Measurements from ENCODE around the gene C6orf118.

The C6orf118 gene

GRCh38 chr6:165245287-165245686 is 64.1 kb downstream of the C6orf118 start:
- DNase-seq (ENCODE audit: low read depth in 1 of 2, low spot score in 1 of 2): no peak
- TF ChIP-seq REST (IDR thresholded peaks at IDR 0.05; ENCODE audit: insufficient replicate concordance, low read depth) (no peak), POLR2AphosphoS5 (IDR thresholded peaks at IDR 0.05; ENCODE audit: low read depth) (no peak), CTCF (IDR thresholded peaks at IDR 0.05; ENCODE audit: insufficient read depth, low read length) (no peak), SPI1 (IDR thresholded peaks at IDR 0.05; ENCODE audit: borderline replicate concordance, low read depth) (no peak), GABPA (IDR thresholded peaks at IDR 0.05; ENCODE audit: low read depth) (no peak)
- Histone ChIP-seq H3K27ac (replicated peaks) (no peak overlapping the region), H3K4me3 (replicated peaks; ENCODE audit: insufficient read depth, low read length) (no peak overlapping the region), H3K27me3 (ENCODE audit: insufficient read depth, poor library complexity, severe bottlenecking) (no peaks in the 10 kb centered on the region)

- TF ChIP-seq GABPA (IDR thresholded peaks at IDR 0.05; ENCODE audit: low read depth) (no peak), REST (IDR thresholded peaks at IDR 0.05; ENCODE audit: insufficient replicate concordance, low read depth) (no peak), POLR2AphosphoS5 (IDR thresholded peaks at IDR 0.05; ENCODE audit: low read depth) (no peak), CTCF (IDR thresholded peaks at IDR 0.05; ENCODE audit: insufficient read depth, low read length) (no peak), SPI1 (IDR thresholded peaks at IDR 0.05; ENCODE audit: borderline replicate concordance, low read depth) (no peak)
- DNase-seq (ENCODE audit: low read depth in 1 of 2, low spot score in 1 of 2): no peak
- H3K27me3 ChIP-seq (ENCODE audit: insufficient read depth, poor library complexity, severe bottlenecking): no peaks in the 10 kb centered on the region
- H3K27ac ChIP-seq (replicated peaks): no peak overlapping the region
- H3K4me3 ChIP-seq (replicated peaks; ENCODE audit: insufficient read depth, low read length): no peak overlapping the region
Observed at GRCh38 chr6:165244524-165245247, 64.7 kb downstream of the C6orf118 start.

- H3K4me3 ChIP-seq (replicated peaks; ENCODE audit: insufficient read depth, low read length): no peak overlapping the region
- TF ChIP-seq GABPA (IDR thresholded peaks at IDR 0.05; ENCODE audit: low read depth) (no peak), CTCF (IDR thresholded peaks at IDR 0.05; ENCODE audit: insufficient read depth, low read length) (no peak), REST (IDR thresholded peaks at IDR 0.05; ENCODE audit: insufficient replicate concordance, low read depth) (no peak), SPI1 (IDR thresholded peaks at IDR 0.05; ENCODE audit: borderline replicate concordance, low read depth) (no peak), POLR2AphosphoS5 (IDR thresholded peaks at IDR 0.05; ENCODE audit: low read depth) (no peak)
- DNase-seq (ENCODE audit: low read depth in 1 of 2, low spot score in 1 of 2): no peak
- no peak overlapping the region for H3K27ac ChIP-seq (replicated peaks)
- H3K27me3 ChIP-seq (ENCODE audit: insufficient read depth, poor library complexity, severe bottlenecking): no peaks in the 10 kb centered on the region
Observed at GRCh38 chr6:165243801-165244200, 65.6 kb downstream of the C6orf118 start.
